HepG2 (cell line): Measurements from ENCODE around the gene BCAS1. TPM values are rescaled to one million over a fixed set of nuclear protein-coding genes. Genes with fewer than 3 reads are reported as not detected.

Experiments
- ATAC-seq: fragments of 200-7000 bp; cut with Tn5 transposase; 3 replicates; pipeline ENCODE4 v1.9.1; 2020; ENCODE audit warnings: mild to moderate bottlenecking, moderate library complexity
- BruUV-seq: library from RNA; stranded (reverse); fragments of 400-500 nt; replicated peaks from 2 replicates; lab custom pipeline; 2021; lab: Mats Ljungman, UMichigan
- CTCF ChIA-PET: fragments of 300-600 bp; formaldehyde crosslinking; extraction: SDS; loops from one replicate; lab custom pipeline; 2021; ENCODE audit warnings: low total read pairs, inconsistent platforms, low intra/inter-chr PET ratio; lab: Yijun Ruan, JAX
- POLR2A ChIA-PET: fragments of 350-600 bp; sonication (Branson Sonifier 250); formaldehyde crosslinking; loops from one replicate; lab custom pipeline; 2020; ENCODE audit warnings: antibody characterized with exemption, inconsistent platforms; lab: Yijun Ruan, JAX
- DNase-seq: peaks from one replicate; pipeline ENCODE4 v3.0.0-alpha.2; 2015; ENCODE audit warnings: low spot score
- FAIRE-seq: peaks from 3 replicates; lab custom pipeline; 2011; peaks lifted over from hg19 to GRCh38; lab: Jason Lieb, UNC
- H2AFZ ChIP-seq: one replicate; pipeline ENCODE4 v1.6.1; 2011; ENCODE audit warnings: low read length, inconsistent platforms
- H3K27ac ChIP-seq: fragments of 300-600 bp; 3 replicates; pipeline ENCODE4 v1.8.0; 2011; ENCODE audit warnings: mixed run types, mild to moderate bottlenecking, mixed read lengths, low read length, inconsistent platforms; ENCODE audit not compliant: insufficient read depth; ENCODE audit errors: extremely low read length
- H3K27me3 ChIP-seq, 2 experiments: fragments of 200-600 bp in 1 of 2; 2 replicates in 1 of 2; 3 replicates in 1 of 2; pipeline versions ENCODE4 v1.6.0 to v1.8.0; 2011; ENCODE audit warnings: low read length in 2 of 2, mild to moderate bottlenecking in 2 of 2, moderate library complexity in 2 of 2, inconsistent platforms in 1 of 2; ENCODE audit not compliant: insufficient read depth in 2 of 2, control insufficient read depth in 1 of 2
- H3K36me3 ChIP-seq, 2 experiments: fragments of 200-600 bp in 1 of 2; replicated peaks in 1 of 2; 2 replicates in 1 of 2; 3 replicates in 1 of 2; pipeline versions ENCODE4 v1.5.1 to v1.8.0; 2011; ENCODE audit warnings: low read length in 2 of 2, inconsistent platforms in 1 of 2; ENCODE audit not compliant: insufficient read depth in 2 of 2, control insufficient read depth in 1 of 2
- H3K4me1 ChIP-seq: 2 replicates; pipeline ENCODE4 v1.5.1; 2012; ENCODE audit warnings: low read length, inconsistent platforms; ENCODE audit not compliant: insufficient read depth
- H3K4me2 ChIP-seq: 2 replicates; pipeline ENCODE4 v1.6.0; 2011; ENCODE audit warnings: low read depth, low read length, inconsistent platforms
- H3K4me3 ChIP-seq, 3 experiments: fragments of 200-600 bp in 1 of 3; sonication (generic), shearing (Covaris generic) in 1 of 3; replicated peaks in 1 of 3; 2 replicates each; pipeline ENCODE4 v1.5.1; 2011 to 2016; ENCODE audit warnings: low read length in 3 of 3, inconsistent platforms in 2 of 3, low read depth in 2 of 3, mild to moderate bottlenecking in 2 of 3, control low read depth in 1 of 3, mixed read lengths in 1 of 3; ENCODE audit not compliant: insufficient read depth in 1 of 3
- H3K79me2 ChIP-seq: one replicate; pipeline ENCODE4 v1.6.1; 2011; ENCODE audit warnings: low read length, inconsistent platforms; ENCODE audit not compliant: insufficient read depth
- H3K9ac ChIP-seq: 2 replicates; pipeline ENCODE4 v1.6.0; 2011; ENCODE audit warnings: mild to moderate bottlenecking, low read depth, low read length, inconsistent platforms; ENCODE audit not compliant: insufficient read depth
- H3K9me3 ChIP-seq: 2 replicates; pipeline ENCODE4 v1.5.1; 2012; ENCODE audit warnings: mild to moderate bottlenecking, low read length
- H4K20me1 ChIP-seq: 2 replicates; pipeline ENCODE4 v1.6.0; 2011; ENCODE audit warnings: inconsistent platforms, mild to moderate bottlenecking, low read length, moderate library complexity; ENCODE audit not compliant: insufficient read depth
- DNMT1 ChIP-seq: sonication (generic); formaldehyde crosslinking; IDR thresholded peaks from 2 replicates; pipeline ENCODE4 v1.5.1; 2020; ENCODE audit warnings: mild to moderate bottlenecking, missing genetic modification reagents
- EEA1 ChIP-seq: sonication (generic); formaldehyde crosslinking; IDR thresholded peaks from 2 replicates; pipeline ENCODE4 v1.5.1; 2020; ENCODE audit warnings: mild to moderate bottlenecking, missing genetic modification reagents, borderline replicate concordance
- LCORL ChIP-seq, 2 experiments: fragments of 450-650 bp in 1 of 2; sonication (generic) in 1 of 2; formaldehyde crosslinking in 1 of 2; IDR thresholded peaks; 2 replicates each; pipeline versions ENCODE4 v1.5.0 to v1.6.1; 2017 to 2020; ENCODE audit warnings: antibody characterized with exemption in 1 of 2, missing genetic modification reagents in 1 of 2
- PHB2 ChIP-seq: fragments of 450-650 bp; IDR thresholded peaks from 2 replicates; pipeline ENCODE4 v1.6.1; 2018; ENCODE audit not compliant: partially characterized antibody
- POLR2A ChIP-seq, 2 experiments: IDR thresholded peaks; 2 replicates each; pipeline ENCODE4 v1.6.1; 2011; ENCODE audit warnings: low read depth in 2 of 2, low read length in 2 of 2, mild to moderate bottlenecking in 1 of 2, moderate library complexity in 1 of 2; ENCODE audit not compliant: insufficient read depth in 1 of 2
- RBM39 ChIP-seq: fragments of 200-400 bp; formaldehyde crosslinking; IDR thresholded peaks from one replicate; pipeline ENCODE4 v1.6.1; 2018; ENCODE audit warnings: antibody characterized with exemption, mild to moderate bottlenecking, low read depth, low read length; ENCODE audit not compliant: poor library complexity, severe bottlenecking
- TBP ChIP-seq: sonication (generic); formaldehyde crosslinking; IDR thresholded peaks from 2 replicates; pipeline ENCODE4 v1.5.0; 2020; ENCODE audit warnings: missing genetic modification reagents
- WGBS: methylation state at CpG from one replicate; pipeline ENCODE4 v1.1.6; 2017; ENCODE audit warnings: low lambda C conversion rate; 5-methylcytosine and 5-hydroxymethylcytosine counted together
- in situ Hi-C: cut with HindIII; loops from 2 replicates; pipeline ENCODE4 v1.10.0; 2017; ENCODE audit warnings: low pct_unique_long_range_greater_than_20kb; ENCODE audit not compliant: extremely low pct_ligation_motif_present
- intact Hi-C: fragments of 100-400 bp; cut with micrococcal nuclease; formaldehyde crosslinking; loops from one replicate; pipeline ENCODE4 v1.10.0; 2022; ENCODE audit not compliant: unreplicated experiment
- polyA plus RNA-seq, 8 experiments: library from polyadenylated mRNA; depleted of rRNA in 3 of 8; stranded (reverse) in 7 of 8; unstranded in 1 of 8; fragments of >200 nt; fragmentation: Illumina TruSeq in 4 of 8; extraction: Trizol in 4 of 8; gene quantifications; 2 replicates each; pipeline versions ENCODE4 v1.2.1 to v1.2.3, GENCODE V29; 2011 to 2016; ENCODE audit warnings: low read depth in 4 of 8, missing spikeins in 1 of 8, mixed read lengths in 1 of 8; ENCODE audit not compliant: insufficient read depth in 1 of 8
- total RNA-seq, 5 experiments: library from RNA; depleted of rRNA; stranded (reverse); fragments of >200 nt; fragmentation: Illumina TruSeq; extraction: Trizol; gene quantifications; 2 replicates each; pipeline ENCODE4 v1.2.3, GENCODE V29; 2016; ENCODE audit warnings: low read depth in 1 of 5
- TF ChIP-seq, protein P1 (sequence below): sonication (generic); formaldehyde crosslinking; IDR thresholded peaks from 2 replicates; pipeline ENCODE4 v1.8.1; 2023; ENCODE audit warnings: mild to moderate bottlenecking, missing genetic modification reagents

BCAS1 gene
- total and polyA plus RNA-seq, 2 of the 13 experiments (the other 11 are each of a cell fraction or from before 2014, with no cell fraction given) = 0.55 to 0.91 TPM

DNA sequence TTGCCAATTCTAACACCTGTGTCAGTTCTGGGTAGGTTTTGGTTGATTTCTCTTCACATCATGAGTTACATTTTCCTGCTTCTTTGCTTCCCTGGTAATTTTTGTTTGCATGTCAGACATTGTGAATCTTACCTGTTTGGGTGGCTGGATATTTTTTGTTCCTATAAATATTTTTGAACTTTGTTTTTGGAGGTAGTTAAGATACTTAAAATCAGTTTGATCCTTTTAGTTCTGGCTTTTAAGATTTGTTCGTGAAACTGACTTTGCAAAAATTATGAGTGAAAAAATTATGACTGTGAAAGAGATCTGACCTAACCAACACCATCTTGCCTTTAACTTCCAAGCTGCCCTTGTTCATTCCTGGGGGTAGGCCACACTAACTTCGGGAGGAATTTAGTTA lies 69.5 kb downstream of the BCAS1 start:
- WGBS = 10% methylated on average over 2 of the region's 2 CpGs
- ChIA-PET CTCF (no interaction called here), POLR2A (no interaction called here)
- in situ Hi-C loops (no loop called here), intact Hi-C loops (no loop called here)
- no TSS peak for BruUV-seq
- no peak overlapping the region for H3K4me2 ChIP-seq
- no peaks in the 10 kb centered on the region for H4K20me1 ChIP-seq
- no peak overlapping the region for H3K27ac ChIP-seq
- TF ChIP-seq TBP (no peak), RBM39 (no peak), POLR2A (IDR thresholded peaks at IDR 0.05; ENCODE audit: insufficient read depth in 1 of 2, low read depth in 2 of 2, low read length in 2 of 2) (no peak), DNMT1 (CRISPR knock-in tag) (no peak), LCORL (IDR thresholded peaks at IDR 0.05) (no peak), LCORL (CRISPR knock-in tag; IDR thresholded peaks at IDR 0.05) (no peak), PHB2 (no peak)
- TF ChIP-seq, protein P1, sequence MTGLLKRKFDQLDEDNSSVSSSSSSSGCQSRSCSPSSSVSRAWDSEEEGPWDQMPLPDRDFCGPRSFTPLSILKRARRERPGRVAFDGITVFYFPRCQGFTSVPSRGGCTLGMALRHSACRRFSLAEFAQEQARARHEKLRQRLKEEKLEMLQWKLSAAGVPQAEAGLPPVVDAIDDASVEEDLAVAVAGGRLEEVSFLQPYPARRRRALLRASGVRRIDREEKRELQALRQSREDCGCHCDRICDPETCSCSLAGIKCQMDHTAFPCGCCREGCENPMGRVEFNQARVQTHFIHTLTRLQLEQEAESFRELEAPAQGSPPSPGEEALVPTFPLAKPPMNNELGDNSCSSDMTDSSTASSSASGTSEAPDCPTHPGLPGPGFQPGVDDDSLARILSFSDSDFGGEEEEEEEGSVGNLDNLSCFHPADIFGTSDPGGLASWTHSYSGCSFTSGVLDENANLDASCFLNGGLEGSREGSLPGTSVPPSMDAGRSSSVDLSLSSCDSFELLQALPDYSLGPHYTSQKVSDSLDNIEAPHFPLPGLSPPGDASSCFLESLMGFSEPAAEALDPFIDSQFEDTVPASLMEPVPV (CRISPR knock-in tag) = no peak
- DNase-seq (no peak), FAIRE-seq (no peak), ATAC-seq (no peak)
- peaks cover 25% of the 10 kb centered on the region for H3K9me3 ChIP-seq
- no peaks in the 10 kb centered on the region for H3K36me3 ChIP-seq
- H3K27me3 ChIP-seq = no peaks in the 10 kb centered on the region
- no peaks in the 10 kb centered on the region for H3K4me1 ChIP-seq
- H3K79me2 ChIP-seq = no peaks in the 10 kb centered on the region
- H3K4me3 ChIP-seq = no peak overlapping the region
- no peak overlapping the region for H2AFZ ChIP-seq
- H3K9ac ChIP-seq = no peak overlapping the region

DNA sequence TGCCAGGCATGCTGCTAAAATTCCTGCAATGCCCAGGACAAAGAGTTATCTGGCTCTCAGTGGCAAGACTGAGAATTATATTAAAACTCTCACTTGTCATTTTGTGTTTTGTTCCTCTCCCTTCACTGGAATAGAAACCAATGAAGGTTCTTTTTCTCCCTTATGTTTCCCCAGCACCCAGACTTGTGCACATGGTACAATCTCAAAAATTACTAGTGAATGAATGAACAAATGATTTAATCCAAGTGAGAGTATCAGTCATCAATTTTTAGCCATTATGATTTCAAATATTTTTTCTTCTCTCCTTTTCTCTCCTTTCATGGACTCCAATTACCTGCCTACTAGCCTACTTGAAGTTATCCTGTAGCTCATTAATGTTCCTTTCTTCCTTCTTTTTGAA lies 70.1 kb downstream of the BCAS1 start:
- peaks cover 25% of the 10 kb centered on the region for H3K9me3 ChIP-seq
- no peak for TF ChIP-seq EEA1 (CRISPR knock-in tag)
- TF ChIP-seq, all 625 proteins: peak for 0
- Histone ChIP-seq H3K79me2 (no peaks in the 10 kb centered on the region), H3K4me2 (no peak overlapping the region), H4K20me1 (no peaks in the 10 kb centered on the region), H3K36me3 (no peaks in the 10 kb centered on the region), H2AFZ (no peak overlapping the region), H3K9ac (no peak overlapping the region), H3K27ac (no peak overlapping the region), H3K4me1 (no peaks in the 10 kb centered on the region), H3K4me3 (no peak overlapping the region), H3K27me3 (no peaks in the 10 kb centered on the region)
- no TSS peak for BruUV-seq
- DNase-seq (no peak), ATAC-seq (no peak), FAIRE-seq (no peak)
- in situ Hi-C loops = no loop called here
- ChIA-PET CTCF (no interaction called here), POLR2A (no interaction called here)
- intact Hi-C loops = no loop called here
